GM18858 (cell line): Measurements from ENCODE around the gene ZNF473.
"Not testable (repeated sequence)": the region's sequence is repeated elsewhere in the genome, so short reads cannot be mapped to it uniquely, and the experiment has no call there.

Experiments used
- ATAC-seq: cut with Tn5 transposase; IDR thresholded peaks from one replicate; pipeline ENCODE4 v1.9.1; 2021; ENCODE audit not compliant: unreplicated experiment

ZNF473 gene

GRCh38 chr19:50047671-50048070, 21.9 kb downstream of the ZNF473 start:
- ATAC-seq, result no peak

- no peak for ATAC-seq
Observed at GRCh38 chr19:50050406-50051227, 24.8 kb downstream of the ZNF473 start.

- ATAC-seq, result not testable (repeated sequence)
Observed at GRCh38 chr19:50051228-50051895, 25.6 kb downstream of the ZNF473 start.

GRCh38 chr19:50051964-50052363, 26.2 kb downstream of the ZNF473 start:
- no peak for ATAC-seq

GRCh38 chr19:50053119-50053518, 27.3 kb downstream of the ZNF473 start:
- no peak for ATAC-seq

GRCh38 chr19:50058425-50058824, 32.6 kb downstream of the ZNF473 start:
- no peak for ATAC-seq

- no peak for ATAC-seq
Observed at GRCh38 chr19:50059045-50059444, 33.2 kb downstream of the ZNF473 start.

- ATAC-seq, result no peak
Observed at GRCh38 chr19:50060107-50060506, 34.3 kb downstream of the ZNF473 start.

- no peak for ATAC-seq
Observed at GRCh38 chr19:50061650-50062049, 35.8 kb downstream of the ZNF473 start.

- ATAC-seq, result no peak
Observed at GRCh38 chr19:50065938-50066337, 40.1 kb downstream of the ZNF473 start.

GRCh38 chr19:50067575-50067974, 41.8 kb downstream of the ZNF473 start:
- no peak for ATAC-seq

GRCh38 chr19:50068382-50068781, 42.6 kb downstream of the ZNF473 start:
- ATAC-seq, result not testable (repeated sequence)

- not testable (repeated sequence) for ATAC-seq
Observed at GRCh38 chr19:50075076-50075475, 49.3 kb downstream of the ZNF473 start.

- not testable (repeated sequence) for ATAC-seq
Observed at GRCh38 chr19:50075644-50076372, 50.0 kb downstream of the ZNF473 start.

GRCh38 chr19:50076581-50077355, 51.0 kb downstream of the ZNF473 start:
- ATAC-seq, result not testable (repeated sequence)

GRCh38 chr19:50079014-50079413, 53.2 kb downstream of the ZNF473 start:
- not testable (repeated sequence) for ATAC-seq

GRCh38 chr19:50084440-50084839, 58.6 kb downstream of the ZNF473 start:
- ATAC-seq, result not testable (repeated sequence)

GRCh38 chr19:50087153-50087552, 61.3 kb downstream of the ZNF473 start:
- not testable (repeated sequence) for ATAC-seq

- ATAC-seq, result not testable (repeated sequence)
Observed at GRCh38 chr19:50090706-50091105, 64.9 kb downstream of the ZNF473 start.

GRCh38 chr19:50091786-50092185, 66.0 kb downstream of the ZNF473 start:
- not testable (repeated sequence) for ATAC-seq

GRCh38 chr19:50092597-50092996, 66.8 kb downstream of the ZNF473 start:
- ATAC-seq, result not testable (repeated sequence)
